Measurements from ENCODE around the gene ATXN7L3. TPM values are rescaled to one million over a fixed set of nuclear protein-coding genes. Genes with fewer than 3 reads are reported as not detected.

ATXN7L3 gene
- total and polyA plus RNA-seq, 10 of the 15 experiments (the other 5 are each of a cell fraction or from before 2014, with no cell fraction given), result 0.71 to 78.7 (median 32.7) TPM

- TF ChIP-seq HDAC6 (IDR thresholded peaks at IDR 0.05; ENCODE audit: unreplicated experiment) (no peak), SUZ12 (IDR thresholded peaks at IDR 0.05; ENCODE audit: unreplicated experiment) (no peak), IRF4 (IDR thresholded peaks at IDR 0.05; ENCODE audit: low read depth, low read length) (no peak), CBX5 (IDR thresholded peaks at IDR 0.05; ENCODE audit: low read depth) (no peak), ZNF274 (IDR thresholded peaks at IDR 0.05; ENCODE audit: insufficient read depth, insufficient read length) (no peak), BRCA1 (IDR thresholded peaks at IDR 0.05; ENCODE audit: low read depth, low read length) (no peak), SIX5 (IDR thresholded peaks at IDR 0.05; ENCODE audit: low read depth, low read length, severe bottlenecking) (no peak), FOXK2 (IDR thresholded peaks at IDR 0.05) (no peak), NFYA (IDR thresholded peaks at IDR 0.05; ENCODE audit: borderline replicate concordance, low read depth, low read length) (no peak)
These were observed 2.6 kb downstream of the ATXN7L3 start (continued) for GRCh38 chr17:44197107-44197506.

GRCh38 chr17:44193326-44194084 lies 6.2 kb downstream of the ATXN7L3 start:
- Histone ChIP-seq H3K36me3 (ENCODE audit: control insufficient read depth in 2 of 2, insufficient read depth in 2 of 2, low read length in 1 of 2) (peaks cover 23 to 24% of the 10 kb centered on the region in 2 experiments), H3K4me1 (ENCODE audit: control insufficient read depth, insufficient read depth, low read length) (peaks cover 8% of the 10 kb centered on the region), H3K9ac (ENCODE audit: control insufficient read depth, insufficient read depth, low read length) (no peak overlapping the region), H3K4me3 (no peak overlapping the region), H3K9me3 (replicated peaks; ENCODE audit: control insufficient read depth, insufficient read depth, low read length) (no peaks in the 10 kb centered on the region), H3K27me3 (replicated peaks in 1 of 2; ENCODE audit: control insufficient read depth in 2 of 2, insufficient read depth in 2 of 2, low read length in 1 of 2) (no peaks in the 10 kb centered on the region), H2AFZ (ENCODE audit: control insufficient read depth, low read depth, low read length) (no peak overlapping the region), H3K27ac (ENCODE audit: control insufficient read depth, insufficient read depth) (no peak overlapping the region), H3K79me2 (ENCODE audit: control insufficient read depth, insufficient read depth, low read length) (peaks cover 18% of the 10 kb centered on the region), H3K4me2 (ENCODE audit: control insufficient read depth, insufficient read depth) (no peak overlapping the region), H4K20me1 (ENCODE audit: control insufficient read depth, insufficient read depth) (no peaks in the 10 kb centered on the region)
- in situ Hi-C loops (cut with MboI) (no loop called here), intact Hi-C loops (cut with micrococcal nuclease; ENCODE audit: unreplicated experiment) (no loop called here)
- ATAC-seq (no peak), DNase-seq (ENCODE audit: low read depth, low spot score) (no peak), FAIRE-seq (no peak)
- ChIA-PET RAD21 (ENCODE audit: unreplicated experiment) (no interaction called here), SMC1A (ENCODE audit: uncharacterized antibody, unreplicated experiment) (no interaction called here), CTCF (interaction anchor here (0.6 kb wide), 1 partner anchor 10 kb away, joined by 3 read pairs; no protein-coding TSS in a partner anchor), POLR2A (no interaction called here)
- no TSS peak for BruUV-seq (replicated peaks)
- TF ChIP-seq ZNF207 (IDR thresholded peaks at IDR 0.05; ENCODE audit: borderline replicate concordance) (no peak), EED (IDR thresholded peaks at IDR 0.05; ENCODE audit: low read depth) (no peak), ZZZ3 (IDR thresholded peaks at IDR 0.05; ENCODE audit: control insufficient read depth, insufficient read length, low read depth) (no peak), SIN3A (IDR thresholded peaks at IDR 0.05; ENCODE audit: low read depth, low read length) (no peak), SUPT20H (IDR thresholded peaks at IDR 0.05; ENCODE audit: borderline replicate concordance, control insufficient read depth, low read depth, low read length) (no peak), CEBPZ (IDR thresholded peaks at IDR 0.05; ENCODE audit: low read depth, low read length) (no peak), SMAD5 (IDR thresholded peaks at IDR 0.05; ENCODE audit: low read depth) (no peak), TCF3 (IDR thresholded peaks at IDR 0.05; ENCODE audit: borderline replicate concordance, insufficient read depth, low read depth, low read length) (no peak), ATF7 (IDR thresholded peaks at IDR 0.05; ENCODE audit: low read depth) (no peak)
- WGBS (ENCODE audit: insufficient coverage, insufficient replicate concordance, low lambda C conversion rate, missing lambda C conversion rate), result 94% methylated on average over 10 of the region's 14 CpGs
